ENCODE results near the gene DNAH17.

Gene DNAH17

DNA sequence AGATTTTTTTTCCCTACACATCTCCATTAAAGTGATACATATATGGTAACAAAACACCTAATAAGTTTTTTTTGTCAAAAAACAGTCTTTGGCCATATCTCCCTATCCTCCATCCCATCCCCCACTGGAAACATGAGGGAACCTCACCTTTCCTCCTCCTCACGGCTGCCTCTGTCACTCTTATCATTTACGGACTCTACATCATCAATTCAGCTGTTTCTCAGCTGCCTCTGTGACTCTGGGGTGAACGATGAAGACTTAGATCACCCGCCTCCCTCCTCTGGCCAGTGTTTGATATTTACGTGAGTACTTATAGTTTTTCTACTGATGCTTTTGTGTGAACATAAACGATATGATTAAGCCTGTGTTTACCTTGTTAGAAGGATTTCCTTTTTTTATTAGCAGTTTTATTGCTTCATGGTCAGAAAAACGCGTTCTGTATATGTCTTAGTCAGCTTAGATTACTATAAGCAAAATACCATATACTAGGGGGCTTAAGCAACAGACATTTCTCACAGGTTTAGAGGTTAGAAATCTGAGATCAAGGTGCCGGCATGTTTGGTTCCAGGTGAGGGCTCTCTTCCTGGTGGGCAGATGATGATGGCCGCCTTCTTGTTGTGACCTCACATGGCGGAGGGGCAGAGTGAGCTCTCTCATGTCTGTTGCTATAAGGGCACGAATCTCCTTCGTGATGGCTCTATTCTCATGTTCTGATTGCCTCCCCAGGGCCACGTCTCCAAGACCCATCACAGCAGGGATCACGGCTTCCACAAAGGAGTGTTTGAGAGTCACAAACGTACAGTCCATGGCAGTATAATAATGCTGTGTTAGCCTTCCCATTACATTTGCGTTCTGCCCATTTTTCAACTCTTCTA, 32.1 kb downstream of the DNAH17 start:
- DNase-seq (ENCODE audit: low spot score) = no peak

DNA sequence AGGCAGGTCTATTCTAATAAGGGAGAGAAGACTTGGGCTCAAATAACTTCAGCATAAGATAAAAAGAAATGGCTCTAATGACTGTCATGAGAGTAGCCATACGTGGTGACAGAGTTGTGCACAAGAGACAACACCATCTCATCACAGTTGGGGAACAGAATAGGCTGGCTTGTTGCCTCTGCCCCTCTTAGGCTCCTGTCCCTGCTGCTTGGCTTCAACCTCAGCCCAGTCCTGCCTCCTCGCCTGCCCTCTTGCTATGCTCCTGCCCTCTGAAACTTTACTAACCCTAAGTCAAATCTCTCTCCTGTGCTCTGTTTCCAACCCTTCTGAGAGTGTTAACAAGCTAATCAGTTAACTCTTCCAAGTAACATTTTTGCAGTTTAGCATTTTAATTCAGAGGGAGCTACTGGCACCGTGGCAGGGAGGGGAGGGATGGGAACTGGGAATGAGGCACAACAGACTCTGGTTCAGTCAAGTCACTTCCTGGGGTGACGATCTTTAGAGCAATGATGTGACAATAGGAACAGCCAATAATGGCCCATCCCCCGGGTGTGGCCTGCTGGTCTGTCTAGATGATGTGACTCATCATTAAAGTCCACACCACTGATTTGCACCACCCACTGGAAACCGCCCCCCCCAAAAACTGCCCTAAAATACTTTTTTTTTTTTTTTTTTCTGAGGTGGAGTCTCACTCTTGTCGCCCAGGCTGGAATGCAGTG, 35.5 kb downstream of the DNAH17 start:
- no peak for DNase-seq (ENCODE audit: low spot score)

DNA sequence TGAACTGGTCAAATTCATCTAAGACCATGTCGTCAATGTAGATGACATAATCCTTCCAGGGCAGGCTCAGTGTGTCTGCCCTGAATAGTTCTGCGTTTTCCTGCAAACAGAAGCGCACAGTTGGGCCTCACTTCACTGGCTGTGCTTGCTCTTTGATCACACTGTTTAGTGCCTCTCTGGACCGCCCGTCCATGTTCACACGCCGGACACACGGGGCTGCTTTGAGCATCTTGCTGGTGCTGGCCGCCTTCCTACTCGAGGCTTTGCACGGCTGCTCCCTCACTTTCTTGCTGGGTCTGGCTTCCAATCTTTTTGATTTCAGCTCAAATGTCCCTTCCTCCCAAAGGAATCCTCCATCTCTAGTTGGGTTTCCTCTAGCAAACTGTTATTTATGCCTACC, 37.4 kb downstream of the DNAH17 start:
- DNase-seq (ENCODE audit: low spot score) = no peak

DNA sequence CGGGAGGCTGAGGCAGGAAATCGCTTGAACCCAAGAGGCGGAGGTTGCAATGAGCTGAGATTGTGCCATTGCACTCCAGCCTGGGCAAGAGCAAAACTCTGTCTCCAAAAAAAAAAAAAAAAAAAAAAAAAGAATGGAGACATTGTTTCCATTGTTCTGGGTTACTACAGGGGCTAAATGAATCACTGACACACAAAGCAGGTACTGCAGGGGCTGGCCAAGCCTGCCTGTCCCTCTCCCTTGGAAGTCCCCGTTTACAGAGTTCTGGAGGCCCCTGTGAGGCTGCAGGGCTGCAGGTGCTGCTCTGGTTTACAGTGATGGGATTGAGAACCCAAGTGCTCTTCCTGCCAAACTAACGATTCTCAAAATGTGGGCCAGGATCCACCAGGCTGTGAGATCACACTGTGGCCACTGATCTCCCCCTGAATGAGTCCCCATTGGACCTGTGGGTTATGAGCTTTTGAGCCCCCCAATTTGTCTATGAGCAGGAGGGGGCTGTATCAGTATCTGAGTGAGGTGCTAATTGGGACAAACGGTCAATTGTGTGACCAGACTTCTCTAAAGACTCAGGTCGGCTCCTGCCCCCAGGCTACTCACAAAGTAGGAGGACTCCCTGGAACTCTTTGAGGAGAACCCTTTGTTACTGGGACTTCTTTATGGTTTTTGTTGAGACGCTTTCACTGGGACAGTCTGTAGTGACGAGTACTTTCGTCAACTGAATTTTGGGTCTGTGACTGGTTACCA, 39.0 kb downstream of the DNAH17 start:
- DNase-seq (ENCODE audit: low spot score) = no peak

DNA sequence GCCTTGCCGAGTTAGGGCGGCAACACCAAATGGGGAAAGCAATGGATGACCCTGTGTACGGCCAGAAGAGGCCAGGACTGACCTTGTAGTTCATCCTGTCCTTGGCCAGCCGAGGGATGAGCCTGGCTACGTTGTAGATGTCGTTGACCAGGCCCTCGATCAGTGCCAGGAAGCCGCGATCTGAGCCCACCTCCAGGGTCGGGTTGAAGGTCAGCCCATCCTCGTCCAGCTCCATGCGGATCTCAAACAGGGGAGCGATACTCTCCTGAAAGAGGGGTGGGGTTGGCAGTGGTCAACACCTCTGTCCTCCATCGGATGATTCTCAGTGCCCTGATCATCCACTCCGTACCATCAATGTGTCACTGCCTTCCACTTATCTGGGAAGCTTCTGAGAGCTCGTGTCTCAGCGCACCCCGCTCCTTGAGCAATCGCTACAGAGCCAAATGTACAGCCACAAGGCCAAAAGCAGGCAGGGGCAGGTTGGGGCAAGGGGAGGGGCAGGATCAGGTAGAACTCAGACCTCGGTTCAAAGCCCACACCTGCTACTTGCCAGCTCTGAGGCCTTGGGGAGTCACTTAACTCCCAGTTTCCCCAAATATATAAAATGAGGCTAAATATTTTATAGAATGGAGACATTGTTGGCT, 39.9 kb downstream of the DNAH17 start:
- DNase-seq (ENCODE audit: low spot score) = no peak

DNA sequence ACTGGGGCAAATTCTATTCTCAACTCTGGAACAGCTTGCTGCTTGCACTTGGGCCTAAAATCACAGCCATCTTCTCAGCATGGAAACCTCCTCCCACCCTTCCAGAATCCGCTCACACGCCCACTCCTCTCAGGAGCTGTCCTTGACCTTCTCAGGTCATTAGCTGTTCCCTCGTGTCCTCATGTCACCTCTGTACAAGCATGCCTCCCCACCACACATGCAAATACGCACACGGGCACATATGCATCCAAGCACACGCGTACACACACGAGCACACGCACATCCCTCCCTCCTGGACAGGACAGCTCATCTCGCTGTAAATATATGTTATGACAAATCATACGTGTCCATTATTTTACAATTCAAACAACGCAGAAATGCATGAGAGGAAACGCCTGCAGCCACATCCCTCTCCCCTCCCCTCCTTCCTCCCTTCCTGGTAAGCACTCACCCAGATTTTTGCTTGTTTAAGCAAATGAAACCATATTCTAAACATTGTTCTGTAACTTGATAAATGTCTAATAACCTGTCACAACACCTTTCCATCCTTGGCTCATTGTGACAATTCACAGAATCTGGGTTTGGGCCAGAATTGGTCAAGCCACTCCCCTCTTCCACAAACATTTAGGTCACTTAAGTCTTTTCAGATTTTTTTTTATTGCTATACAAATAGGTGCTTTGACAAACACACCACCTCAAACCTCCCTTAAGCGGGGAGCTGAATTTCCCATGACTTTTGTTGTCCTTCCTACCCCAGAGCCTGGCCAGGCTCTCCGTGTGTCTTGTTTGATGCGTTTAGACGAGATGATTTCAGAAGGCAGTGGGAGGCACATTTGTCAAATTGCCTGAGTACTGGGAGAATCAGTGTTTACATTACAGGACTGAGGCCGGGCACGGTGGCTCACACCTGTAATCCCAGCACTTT, 41.7 kb downstream of the DNAH17 start:
- peak; percentile 10 for DNase-seq (ENCODE audit: low spot score)

DNA sequence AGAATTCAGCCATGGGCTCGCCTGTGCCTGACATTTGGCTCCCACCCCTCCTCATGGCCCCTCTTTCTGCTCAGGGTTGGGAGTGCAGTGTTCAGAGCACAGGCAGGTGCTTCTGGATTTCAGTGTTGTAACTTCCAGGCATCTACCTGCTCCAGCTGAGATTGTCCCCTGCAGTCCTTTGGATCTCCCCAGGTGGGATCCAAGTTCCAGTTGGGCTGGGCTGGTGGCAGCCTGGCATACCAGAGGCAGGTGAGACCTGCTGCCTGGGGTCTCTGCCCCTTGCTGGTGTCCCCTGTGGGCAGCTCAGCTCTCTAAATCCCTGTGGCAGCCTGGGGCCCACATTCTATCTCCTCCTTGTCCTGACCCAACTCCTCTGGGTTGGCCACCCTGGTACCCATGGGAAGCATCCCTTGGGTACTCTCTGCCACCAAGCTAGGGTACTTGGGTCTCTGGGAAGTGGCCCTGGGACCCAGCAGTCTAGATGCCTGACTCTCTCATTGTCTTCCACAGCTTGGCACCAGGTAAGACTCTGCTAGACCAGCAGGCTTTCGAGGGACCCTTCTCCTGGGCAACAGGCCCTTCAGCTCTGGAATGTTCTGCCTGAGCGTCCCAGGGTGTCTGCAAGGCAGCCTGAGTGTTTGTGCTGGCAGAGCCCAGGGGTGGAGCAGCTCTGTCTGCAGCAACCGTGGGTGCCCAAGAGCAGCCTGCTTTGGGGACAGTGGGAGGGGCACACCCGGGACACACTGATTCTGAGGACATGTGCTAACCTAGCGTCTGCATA, 42.5 kb downstream of the DNAH17 start:
- DNase-seq (ENCODE audit: low spot score) = no peak

DNA sequence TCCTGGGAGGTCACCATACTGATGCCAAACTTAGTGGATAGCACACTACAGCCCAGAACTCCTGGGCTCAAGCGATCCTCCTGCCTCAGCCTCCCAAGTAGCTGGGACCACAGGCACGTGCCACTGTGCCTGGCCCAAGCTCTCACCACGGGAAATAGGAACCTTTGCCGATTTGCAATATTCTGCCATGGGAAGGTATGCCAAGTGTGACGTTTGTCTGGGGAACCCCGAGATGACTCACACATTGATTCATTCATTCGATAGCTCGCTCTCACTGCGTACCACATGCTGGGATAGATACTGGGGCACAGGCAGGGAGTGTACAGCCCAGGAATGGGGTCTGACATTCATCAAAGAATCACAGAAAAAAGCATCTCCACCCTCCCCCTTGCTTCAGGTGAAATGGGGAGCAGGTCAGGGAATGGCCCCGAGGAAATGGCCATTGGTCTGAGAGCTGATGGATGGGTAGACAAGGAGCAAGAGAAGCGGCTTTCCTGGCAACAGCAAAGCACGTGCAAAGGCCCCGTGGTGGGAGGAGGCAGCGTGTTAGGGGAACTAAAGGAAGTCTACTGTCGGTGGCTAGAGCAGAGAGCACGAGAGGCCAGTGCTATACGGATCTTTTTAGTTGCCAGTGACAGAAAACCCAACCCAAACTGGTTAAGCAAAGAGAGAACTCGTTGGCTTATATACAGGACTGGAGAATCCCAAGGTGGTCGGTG, 44.1 kb downstream of the DNAH17 start:
- DNase-seq (ENCODE audit: low spot score) = peak; percentile 6

DNA sequence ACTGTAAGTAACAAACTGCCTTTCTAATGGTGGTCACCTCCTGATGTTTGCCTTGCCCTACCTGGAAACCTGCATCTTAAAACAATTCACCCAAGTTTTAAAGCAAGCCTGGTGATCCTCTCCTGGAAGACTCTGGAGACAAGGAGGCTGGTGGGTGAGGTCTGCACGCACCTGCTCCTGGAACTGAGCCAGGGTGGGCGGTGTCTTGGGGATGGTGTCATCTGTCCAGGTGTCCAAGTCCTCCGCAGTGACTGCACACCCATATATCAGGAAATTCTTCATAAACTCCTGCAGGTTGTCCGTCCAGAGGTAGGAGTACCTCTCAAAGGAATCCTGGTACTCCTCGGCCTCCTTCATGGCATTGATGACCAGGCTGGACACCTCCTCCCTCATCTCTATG, 44.9 kb downstream of the DNAH17 start:
- no peak for DNase-seq (ENCODE audit: low spot score)

DNA sequence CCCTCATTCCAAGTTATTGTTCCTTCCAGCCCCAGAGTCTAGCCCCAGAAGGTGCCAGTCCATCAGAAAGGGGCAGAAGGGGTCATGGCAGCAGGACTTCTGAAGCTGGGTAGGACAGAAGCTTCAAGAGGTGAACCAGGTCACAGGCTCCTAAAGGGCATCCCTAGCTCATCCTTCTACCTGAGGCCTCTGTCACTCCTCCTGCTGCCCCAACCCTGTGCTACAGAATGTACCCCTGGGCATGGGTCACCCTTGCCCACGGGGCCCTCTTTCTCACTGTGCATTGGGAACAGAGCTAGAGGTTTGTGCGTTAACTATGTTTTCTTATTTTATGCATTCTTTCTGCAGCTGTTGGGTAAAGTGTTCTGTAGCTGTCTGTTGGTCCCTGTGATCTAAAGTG, 46.5 kb downstream of the DNAH17 start:
- no peak for DNase-seq (ENCODE audit: low spot score)

DNA sequence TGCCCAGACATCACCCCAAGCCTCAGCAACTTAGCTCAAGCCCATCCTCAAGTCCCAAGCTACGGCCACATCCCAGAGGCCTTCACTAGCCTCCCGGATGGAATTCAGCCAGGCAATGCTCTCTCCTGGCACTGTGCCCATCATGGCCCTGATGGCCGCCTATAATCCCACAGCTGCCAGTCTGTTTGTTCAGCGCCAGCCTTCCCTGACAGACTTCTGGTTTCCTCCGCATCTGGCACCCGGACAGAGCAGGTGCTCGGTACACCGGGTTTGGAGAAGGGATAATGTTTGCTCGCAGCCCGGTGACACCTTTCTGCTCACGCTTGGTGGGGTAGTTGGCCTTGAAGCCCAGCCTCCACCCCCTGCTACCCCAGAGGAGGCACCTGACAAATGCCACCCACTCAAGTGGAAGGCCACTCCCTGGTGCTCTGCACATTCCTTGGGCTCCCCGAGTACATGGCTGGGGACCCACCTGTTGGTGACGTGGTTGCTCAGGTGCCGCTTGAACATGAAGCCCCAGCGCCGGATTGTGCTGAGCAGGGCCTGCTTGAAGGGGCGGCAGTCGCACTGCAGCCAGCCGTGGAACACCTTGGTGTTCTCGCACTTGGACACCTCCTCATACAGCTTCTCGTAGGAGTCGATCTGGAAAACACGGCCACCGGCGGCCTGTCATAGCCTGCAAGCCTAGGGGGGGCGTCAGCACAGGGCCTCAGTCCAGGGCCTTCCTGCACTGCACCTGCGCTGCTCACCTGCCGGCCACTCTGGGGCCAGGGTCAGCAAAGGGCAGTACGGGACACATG, 47.1 kb downstream of the DNAH17 start:
- DNase-seq (ENCODE audit: low spot score) = no peak

DNA sequence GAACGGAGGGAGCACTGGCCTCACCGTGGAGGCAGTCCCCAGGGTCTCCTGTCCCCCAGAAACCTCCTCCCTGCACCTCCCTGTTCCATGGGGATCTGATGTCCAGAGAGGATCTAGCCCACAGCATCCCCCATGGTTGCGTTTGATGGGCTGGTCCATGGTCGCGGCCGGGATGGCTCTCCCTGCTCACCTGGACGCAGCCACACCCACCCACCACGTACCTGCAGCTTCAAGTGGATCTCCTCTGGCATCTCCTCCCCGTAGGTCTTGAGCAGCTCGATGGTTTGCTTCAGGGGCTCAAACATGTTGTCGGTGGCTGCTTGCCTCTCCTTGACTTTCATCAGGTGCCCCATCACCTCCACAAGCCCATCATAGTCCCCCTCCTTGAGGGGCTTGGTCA, 47.9 kb downstream of the DNAH17 start:
- DNase-seq (ENCODE audit: low spot score) = no peak

DNA sequence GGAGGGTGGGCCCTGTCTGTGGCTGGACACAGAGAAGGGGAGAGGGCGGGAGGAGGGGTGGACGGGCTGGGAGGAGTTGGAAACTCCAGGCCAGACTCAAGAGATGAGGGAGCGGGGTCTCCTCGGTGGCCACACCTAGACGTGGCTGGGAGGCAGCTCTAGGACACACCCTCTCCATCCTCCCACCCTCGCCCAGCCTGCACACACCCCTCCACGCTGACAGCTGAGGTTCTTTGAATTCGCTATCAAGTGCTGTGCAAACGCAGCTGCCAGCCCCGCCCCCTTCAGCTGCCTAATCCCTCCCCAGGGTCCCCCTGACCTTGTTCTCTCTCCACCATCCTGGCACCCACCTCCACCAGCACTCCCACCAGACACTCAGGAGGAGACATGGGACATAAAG, 48.7 kb downstream of the DNAH17 start:
- DNase-seq (ENCODE audit: low spot score) = no peak

DNA sequence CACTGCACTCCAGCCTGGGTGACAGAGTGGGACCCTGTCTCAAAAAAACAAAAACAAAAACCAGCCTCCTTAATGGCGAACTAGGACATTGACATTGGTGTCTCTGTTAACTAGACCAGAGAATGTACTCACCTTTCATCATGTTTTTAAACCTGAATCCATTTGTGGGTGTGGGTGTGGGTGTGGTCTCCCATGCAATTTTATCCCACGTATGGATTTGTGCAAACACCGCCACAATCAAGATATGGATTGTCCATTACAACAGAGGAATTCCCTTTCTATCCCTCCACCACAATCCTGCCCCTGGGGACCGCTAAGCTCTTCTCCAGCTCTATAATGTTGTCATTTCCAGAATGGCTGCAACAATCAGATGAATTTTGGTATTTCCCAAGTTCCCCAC, 49.9 kb downstream of the DNAH17 start:
- DNase-seq (ENCODE audit: low spot score) = no peak

DNA sequence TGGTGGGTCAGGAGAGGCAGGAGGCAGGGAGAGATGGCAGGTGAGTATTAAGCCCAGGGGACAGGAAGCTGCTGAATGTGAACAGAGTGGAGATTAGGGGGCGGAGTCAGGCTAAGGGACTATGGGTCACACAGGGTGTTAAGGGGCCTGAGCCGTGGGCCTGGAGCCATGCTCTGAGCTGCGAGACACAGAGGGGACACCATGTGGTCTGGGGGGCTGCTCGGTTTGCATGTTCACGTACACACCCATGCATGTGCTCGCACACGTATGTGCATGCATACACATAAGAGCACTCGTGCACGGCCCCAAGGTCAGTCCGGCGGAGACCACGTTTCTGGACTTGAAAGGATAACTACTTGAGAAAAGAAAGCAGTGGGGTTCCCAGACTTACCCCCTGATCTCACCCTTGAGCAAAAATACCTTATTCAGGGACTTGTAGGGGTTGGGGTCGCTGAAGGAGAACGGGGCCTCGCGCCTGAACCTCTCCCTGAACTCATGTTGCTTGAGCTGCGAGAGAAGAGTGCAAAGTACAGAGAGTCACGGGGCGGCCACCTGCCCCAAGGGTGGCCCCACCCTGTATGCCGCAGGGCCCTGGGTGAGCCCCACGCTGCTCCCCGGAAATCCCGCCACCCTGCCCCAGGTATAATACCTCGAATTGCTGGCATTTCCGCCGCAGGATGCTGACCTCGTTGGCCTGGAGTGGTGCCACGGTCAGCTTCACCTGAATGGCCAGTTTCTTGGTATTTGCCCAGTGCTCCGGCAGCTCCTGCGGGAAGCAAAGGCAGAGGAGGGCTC, 50.8 kb downstream of the DNAH17 start:
- no peak for DNase-seq (ENCODE audit: low spot score)

DNA sequence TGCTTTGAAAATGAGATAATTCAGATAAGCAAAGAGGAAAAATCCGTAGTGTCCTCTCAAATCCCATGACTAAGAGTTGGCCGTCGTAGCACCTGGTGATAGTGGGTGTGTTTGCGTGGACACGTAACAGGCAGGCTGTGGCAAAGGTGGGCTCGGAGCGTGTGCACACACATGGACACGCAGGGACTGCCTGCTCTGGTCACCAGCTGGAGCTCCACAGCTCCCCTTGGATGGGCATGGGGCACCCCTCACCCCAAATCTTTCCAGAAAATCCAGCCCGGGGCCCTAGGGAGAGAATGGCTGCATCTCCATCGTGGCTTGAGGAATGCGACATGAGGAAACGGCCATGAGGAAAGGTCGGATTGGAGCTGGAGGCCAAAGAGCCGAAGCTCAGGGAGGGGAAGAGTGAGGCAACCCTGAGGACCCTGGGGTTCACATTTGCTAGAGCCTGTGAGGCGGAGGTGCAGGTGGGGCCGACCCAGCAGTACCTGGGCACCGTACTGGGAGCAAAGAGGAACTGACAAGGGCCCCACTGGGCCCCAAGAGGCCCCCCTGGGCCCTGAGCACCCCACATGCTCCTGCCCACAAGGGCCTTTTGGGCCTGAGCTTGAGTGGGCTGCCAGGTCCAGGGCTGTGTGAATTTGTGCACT, 51.6 kb downstream of the DNAH17 start:
- DNase-seq (ENCODE audit: low spot score) = no peak

DNA sequence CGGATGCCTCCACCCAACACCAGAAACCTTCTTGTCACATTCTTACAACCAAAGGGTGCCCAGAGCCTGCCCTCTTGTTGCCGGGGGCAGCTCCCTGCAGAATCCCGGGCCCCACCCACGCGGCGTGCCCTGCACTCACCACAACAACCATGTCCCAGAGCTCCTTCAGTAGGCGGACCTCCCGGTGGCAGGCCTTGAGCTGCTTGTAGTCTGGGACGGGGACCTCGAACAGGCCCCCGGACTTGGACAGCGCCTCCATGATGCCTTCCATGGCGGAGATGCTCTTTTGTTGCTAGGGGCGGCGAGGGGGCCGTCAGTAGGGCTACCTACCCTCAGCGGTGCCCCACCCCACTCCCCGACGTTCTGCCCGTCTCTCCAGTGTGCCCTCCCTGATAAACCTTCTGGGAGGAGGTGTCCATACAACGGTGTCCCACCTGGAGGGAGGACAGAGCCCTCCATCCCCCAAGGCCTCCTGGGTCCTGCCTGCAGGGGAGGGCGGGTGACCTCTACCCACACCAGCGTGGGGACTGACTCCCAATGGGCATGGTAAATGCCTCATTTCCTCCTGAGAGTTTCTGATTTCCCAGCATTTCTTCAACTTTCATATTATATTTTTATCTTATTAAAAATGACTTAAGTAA, 52.2 kb downstream of the DNAH17 start:
- DNase-seq (ENCODE audit: low spot score) = no peak
